NCI-H1105 (cell line): Measurements from ENCODE around the gene CD58.

Experiments
- DNase-seq: peaks from one replicate; lab custom pipeline; 2025; lab: John Stamatoyannopoulos, UW

Gene CD58

DNA sequence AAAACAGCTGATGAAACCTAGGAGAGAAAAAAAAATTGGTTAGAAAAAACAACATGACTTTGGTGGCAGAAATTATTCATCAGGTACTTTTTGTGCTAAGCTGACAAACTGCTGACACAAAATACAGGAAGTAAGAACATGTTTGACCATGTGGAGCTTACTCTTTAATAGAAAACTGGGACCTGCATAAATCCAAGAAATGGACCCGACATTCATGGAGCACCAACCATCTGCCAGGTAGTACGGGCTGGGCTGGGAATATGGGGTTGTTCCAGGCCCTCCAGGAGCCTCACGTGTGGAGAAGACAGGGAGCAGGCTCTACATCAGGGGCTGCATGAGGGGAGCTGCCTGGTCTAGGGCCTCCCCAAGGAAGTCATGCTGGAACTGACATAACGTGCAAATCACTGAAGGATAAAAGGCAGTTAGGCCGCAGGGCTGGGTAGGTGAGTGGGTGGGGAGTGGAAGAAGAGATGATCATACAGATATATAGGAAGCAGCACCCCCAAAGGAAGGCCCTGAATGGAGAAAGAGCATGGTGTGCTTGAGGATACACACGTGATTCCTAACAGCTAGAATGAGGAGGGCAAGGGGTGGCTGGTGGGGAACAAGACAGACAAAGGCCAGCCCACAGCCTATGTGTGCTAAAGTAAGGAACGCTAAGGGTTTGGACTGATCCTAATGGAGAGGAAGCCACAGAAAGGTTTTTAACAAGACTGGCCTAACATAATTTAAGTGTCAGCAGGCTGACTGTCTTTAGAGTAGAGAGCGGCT lies 26.1 kb downstream of the CD58 start:
- DNase-seq: no peak

DNA sequence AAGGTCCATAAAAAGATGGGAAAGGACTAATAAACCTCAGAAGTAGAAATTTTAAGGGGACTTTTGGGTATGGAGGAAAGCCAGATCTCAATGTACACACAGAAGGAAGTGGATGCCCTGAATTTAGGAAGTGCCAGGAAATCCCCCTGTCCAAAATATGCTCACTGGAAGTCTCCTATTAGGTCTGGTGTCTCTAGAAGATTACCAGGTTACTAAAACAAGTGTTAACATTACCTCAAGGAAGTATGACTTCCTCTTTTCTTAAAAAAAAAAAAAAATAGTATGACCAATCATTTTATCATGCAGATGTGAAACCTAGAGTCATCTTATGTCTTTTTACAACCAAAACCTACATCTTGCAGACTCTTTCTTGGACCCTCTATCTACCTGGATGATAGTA lies 30.7 kb downstream of the CD58 start:
- no peak for DNase-seq

GRCh38 chr1:116538544-116538943 lies 32.3 kb downstream of the CD58 start:
- no peak for DNase-seq

GRCh38 chr1:116537898-116538297 lies 32.9 kb downstream of the CD58 start:
- DNase-seq: no peak

GRCh38 chr1:116537040-116537831 lies 33.6 kb downstream of the CD58 start:
- no peak for DNase-seq

- DNase-seq: no peak
Measured at GRCh38 chr1:116534014-116534739, 36.6 kb downstream of the CD58 start.

GRCh38 chr1:116533429-116533820 lies 37.4 kb downstream of the CD58 start:
- no peak for DNase-seq

- DNase-seq: no peak
Measured at GRCh38 chr1:116532671-116533428, 38.0 kb downstream of the CD58 start.

- no peak for DNase-seq
Measured at GRCh38 chr1:116531917-116532316, 38.9 kb downstream of the CD58 start.

DNA sequence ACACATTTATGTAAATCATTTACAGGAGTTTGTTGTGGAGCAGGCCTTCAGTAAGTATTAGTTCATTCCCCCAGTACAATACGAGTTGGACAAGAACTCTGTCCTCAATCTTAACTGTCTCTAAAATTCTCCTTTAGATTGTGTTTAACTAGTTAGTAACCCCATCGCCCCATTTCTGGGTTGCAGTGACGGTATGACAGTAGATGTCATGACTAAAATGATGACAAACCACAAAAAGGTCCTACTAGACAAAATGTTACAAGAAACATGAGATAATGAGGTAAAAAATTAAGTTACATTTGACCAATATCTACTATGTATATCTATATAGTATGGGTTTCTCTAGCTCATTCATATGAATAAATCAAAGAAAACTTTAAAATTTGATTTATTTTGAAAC lies 41.1 kb downstream of the CD58 start:
- no peak for DNase-seq

DNA sequence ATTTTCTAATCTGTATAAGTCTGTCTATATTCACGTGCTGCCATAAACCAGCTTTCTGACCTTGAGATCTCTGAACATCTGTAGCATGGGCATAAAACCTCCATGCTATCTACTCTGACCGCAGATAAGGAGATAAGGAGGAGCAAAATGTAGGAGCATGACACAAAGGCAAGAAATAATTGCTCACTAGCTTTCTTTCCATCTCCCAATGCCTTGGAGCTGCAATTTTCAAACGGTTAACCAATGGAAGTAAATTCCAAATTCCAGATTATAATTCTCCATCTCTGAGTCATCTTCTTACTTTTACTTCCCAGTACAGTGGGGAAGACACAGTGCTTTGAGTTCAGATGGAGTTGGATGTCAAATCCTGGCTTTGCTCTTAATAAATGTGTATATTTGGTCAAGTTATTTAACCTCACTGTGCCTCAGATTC lies 41.6 kb downstream of the CD58 start:
- DNase-seq: no peak

- DNase-seq: no peak
Measured at GRCh38 chr1:116528329-116529083, 42.3 kb downstream of the CD58 start.

DNA sequence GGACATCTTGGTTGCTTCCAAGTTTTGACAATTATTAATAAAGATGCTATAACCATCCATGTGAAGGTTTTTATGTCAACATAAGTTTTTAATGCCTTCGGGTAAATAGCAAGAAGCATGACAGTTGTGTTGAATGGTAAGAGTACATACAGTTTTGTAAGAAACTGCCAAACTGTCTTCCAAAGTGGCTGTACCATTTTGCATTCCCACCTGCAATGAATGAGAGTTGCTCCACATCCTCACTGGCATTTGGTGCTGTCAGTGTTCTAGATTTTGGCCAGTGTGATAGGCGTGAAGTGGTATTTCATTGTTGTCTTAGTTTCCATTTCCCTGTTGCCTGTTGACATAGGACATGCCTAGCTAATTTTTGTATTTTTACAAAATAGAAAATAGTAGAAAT lies 45.4 kb downstream of the CD58 start:
- DNase-seq: no peak

- DNase-seq: no peak
Measured at GRCh38 chr1:116521186-116521585, 49.6 kb downstream of the CD58 start.

DNA sequence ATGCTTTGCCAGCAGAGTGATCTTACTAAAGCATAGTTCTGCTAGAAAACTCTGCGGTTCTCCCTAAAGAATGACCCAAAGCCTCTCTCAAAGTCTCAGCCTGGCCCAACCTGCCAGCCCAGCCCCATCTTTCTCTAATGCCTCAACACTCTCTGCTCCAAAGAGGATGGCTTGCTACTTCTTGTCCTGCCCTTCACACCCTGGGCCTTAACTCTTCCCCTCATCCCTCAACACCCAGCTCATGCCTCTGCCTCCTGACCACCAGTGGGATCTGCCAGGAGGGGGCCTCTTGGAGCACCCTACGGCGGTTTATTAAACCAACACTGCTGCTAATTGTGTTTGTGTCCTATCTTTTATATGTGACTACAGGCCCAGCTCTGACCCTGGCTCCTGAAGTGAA lies 52.4 kb downstream of the CD58 start:
- DNase-seq: no peak

- DNase-seq: no peak
Measured at GRCh38 chr1:116516631-116517030, 54.2 kb downstream of the CD58 start.

DNA sequence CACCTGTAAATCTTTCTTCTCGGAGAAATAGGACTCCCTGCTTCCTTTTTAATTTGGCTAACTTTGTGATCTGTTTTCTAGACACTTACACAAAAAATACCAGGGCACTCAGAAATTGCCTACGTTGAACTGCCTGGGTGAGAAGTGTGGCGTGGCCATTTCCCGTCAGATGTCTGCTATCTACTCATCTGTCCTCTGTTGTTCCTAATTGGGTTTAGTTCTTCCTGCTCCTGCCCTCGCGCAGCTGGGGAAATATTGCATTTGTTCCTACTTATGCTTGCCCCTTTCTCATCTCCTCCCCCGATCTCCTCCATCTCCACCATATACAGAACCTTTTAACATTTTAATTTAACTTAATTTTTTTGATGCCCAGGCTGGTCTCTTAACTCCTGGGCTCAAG lies 55.1 kb downstream of the CD58 start:
- DNase-seq: no peak

DNA sequence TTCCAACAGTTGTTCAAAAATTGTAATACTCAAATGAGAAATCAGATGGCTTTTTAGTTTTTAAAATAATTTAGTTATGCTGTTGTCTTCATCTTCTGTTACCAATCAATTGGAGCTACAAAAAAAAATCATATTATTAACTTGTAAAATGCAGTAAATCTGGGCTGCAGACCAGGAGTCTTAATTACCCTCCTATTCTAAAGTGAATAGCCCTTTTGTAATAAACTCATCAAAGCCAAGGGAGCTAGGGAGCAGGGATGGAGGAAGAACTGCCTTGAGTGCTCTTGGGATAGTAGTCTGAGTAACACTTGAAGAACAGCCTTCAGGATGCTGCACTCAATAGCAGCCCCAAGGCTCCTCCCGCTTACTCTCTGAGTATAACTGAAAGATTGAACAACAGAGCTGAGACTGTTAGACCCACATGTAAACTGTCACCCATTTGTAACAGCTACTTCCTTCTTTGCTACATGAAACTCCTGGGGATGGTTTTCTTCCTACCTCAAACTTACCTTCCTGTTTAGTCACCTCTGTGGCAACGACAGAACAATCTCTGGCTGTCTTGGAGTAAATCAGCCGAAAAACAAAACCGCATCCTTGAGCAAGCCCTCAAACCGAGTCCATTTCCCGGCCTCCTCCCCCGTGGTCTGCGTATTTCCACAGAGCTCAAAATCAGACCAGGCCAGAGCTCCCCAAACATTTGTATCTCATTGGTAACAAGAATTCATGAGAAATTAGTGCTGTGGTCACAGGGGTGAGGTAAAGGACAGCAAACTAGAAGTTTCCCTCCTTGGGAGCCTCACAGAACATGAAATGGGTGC lies 55.9 kb downstream of the CD58 start:
- DNase-seq: no peak

- no peak for DNase-seq
Measured at GRCh38 chr1:116513956-116514355, 56.9 kb downstream of the CD58 start.

- no peak for DNase-seq
Measured at GRCh38 chr1:116511459-116512019, 59.3 kb downstream of the CD58 start.
